Ramos (cell line): Measurements from ENCODE around the gene MAP3K7.

ENCODE experiments used
- in situ Hi-C: fragments of 300-500 bp; cut with MboI; formaldehyde crosslinking; loops from one replicate; pipeline ENCODE4 v1.14.3; 2022; ENCODE audit warnings: low sequenced_read_pairs; ENCODE audit not compliant: unreplicated experiment

The MAP3K7 gene

GRCh38 chr6:90465686-90466085 is 121.2 kb downstream of the MAP3K7 start:
- in situ Hi-C loops = no loop called here

- in situ Hi-C loops = no loop called here
These were observed 122.4 kb downstream of the MAP3K7 start for GRCh38 chr6:90464507-90464906.

GRCh38 chr6:90463874-90464273 is 123.0 kb downstream of the MAP3K7 start:
- in situ Hi-C loops = no loop called here
